ENCODE results near the gene DMD. TPM values are rescaled to one million over a fixed set of nuclear protein-coding genes. Genes with fewer than 3 reads are reported as not detected.

DMD gene
- total RNA-seq, 1 experiment from 2014 or later, result 47.2 TPM

- no peak for DNase-seq
- no TSS peak for BruUV-seq (replicated peaks)
- intact Hi-C loops (cut with micrococcal nuclease; ENCODE audit: unreplicated experiment), result no loop called here
- Histone ChIP-seq H3K27me3 (replicated peaks; ENCODE audit: control insufficient read depth, insufficient read depth, low read length) (no peaks in the 10 kb centered on the region), H3K4me3 (ENCODE audit: low read depth, low read length) (no peak overlapping the region), H3K4me1 (no peaks in the 10 kb centered on the region), H3K9me3 (no peaks in the 10 kb centered on the region), H3K36me3 (ENCODE audit: control insufficient read depth, insufficient read depth, low read length) (no peaks in the 10 kb centered on the region)
- Mint-ChIP-seq H3K27me3 (ENCODE audit: insufficient read depth, unreplicated experiment) (no peaks in the 10 kb centered on the region), H3K4me1 (ENCODE audit: low read depth, unreplicated experiment) (no peaks in the 10 kb centered on the region), H3K4me3 (ENCODE audit: unreplicated experiment) (no peak overlapping the region), H3K36me3 (ENCODE audit: insufficient read depth, unreplicated experiment) (no peaks in the 10 kb centered on the region), H3K9me3 (ENCODE audit: unreplicated experiment) (no peaks in the 10 kb centered on the region), H3K27ac (ENCODE audit: unreplicated experiment) (no peak overlapping the region)
- ChIA-PET CTCF (no interaction called here), POLR2A (no interaction called here)
- TF ChIP-seq CTCF (IDR thresholded peaks at IDR 0.05; ENCODE audit: insufficient read depth in 1 of 2, low read depth in 1 of 2, low read length in 1 of 2, severe bottlenecking in 1 of 2, unreplicated experiment in 1 of 2), result no peak
Measured at GRCh38 chrX:31805781-31806180, 1405.6 kb downstream of the DMD start.

DNA sequence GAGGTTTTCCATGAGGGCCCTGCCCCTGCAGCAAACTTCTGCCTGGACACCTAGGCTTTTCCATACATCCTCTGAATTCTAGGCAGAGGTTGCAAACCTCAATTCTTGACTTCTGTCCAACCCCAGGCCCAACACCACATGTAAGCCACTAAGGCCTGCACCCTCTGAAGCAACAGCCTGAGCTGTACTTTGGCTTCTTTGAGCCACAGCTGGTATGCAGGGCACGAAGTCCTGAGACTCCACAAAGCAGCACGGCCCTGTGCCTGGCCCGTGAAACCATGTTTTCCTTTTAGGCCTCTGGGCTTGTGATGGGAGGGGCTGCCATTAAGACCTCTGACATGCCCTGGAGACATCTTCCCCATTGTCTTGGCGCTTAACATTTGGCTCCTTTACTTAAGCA is 1411.1 kb downstream of the DMD start:
- CTCF ChIA-PET, result no interaction called here
- no TSS peak for BruUV-seq (replicated peaks)
- Mint-ChIP-seq H3K27ac (ENCODE audit: unreplicated experiment) (no peak overlapping the region), H3K4me1 (ENCODE audit: low read depth, unreplicated experiment) (no peaks in the 10 kb centered on the region), H3K4me3 (ENCODE audit: unreplicated experiment) (no peak overlapping the region), H3K9me3 (ENCODE audit: unreplicated experiment) (no peaks in the 10 kb centered on the region), H3K36me3 (ENCODE audit: insufficient read depth, unreplicated experiment) (no peaks in the 10 kb centered on the region), H3K27me3 (ENCODE audit: insufficient read depth, unreplicated experiment) (no peaks in the 10 kb centered on the region)
- no peaks in the 10 kb centered on the region for H3K36me3 ChIP-seq (ENCODE audit: control insufficient read depth, insufficient read depth, low read length)
- no peak for TF ChIP-seq CTCF (IDR thresholded peaks at IDR 0.05; ENCODE audit: insufficient read depth in 1 of 2, low read depth in 1 of 2, low read length in 1 of 2, severe bottlenecking in 1 of 2, unreplicated experiment in 1 of 2)
- no peaks in the 10 kb centered on the region for H3K4me1 ChIP-seq
- H3K9me3 ChIP-seq, result no peaks in the 10 kb centered on the region
- H3K27me3 ChIP-seq (replicated peaks; ENCODE audit: control insufficient read depth, insufficient read depth, low read length), result no peaks in the 10 kb centered on the region
- POLR2A ChIA-PET, result no interaction called here
- intact Hi-C loops (cut with micrococcal nuclease; ENCODE audit: unreplicated experiment), result no loop called here
- no peak for DNase-seq
- H3K4me3 ChIP-seq (ENCODE audit: low read depth, low read length), result no peak overlapping the region

DNA sequence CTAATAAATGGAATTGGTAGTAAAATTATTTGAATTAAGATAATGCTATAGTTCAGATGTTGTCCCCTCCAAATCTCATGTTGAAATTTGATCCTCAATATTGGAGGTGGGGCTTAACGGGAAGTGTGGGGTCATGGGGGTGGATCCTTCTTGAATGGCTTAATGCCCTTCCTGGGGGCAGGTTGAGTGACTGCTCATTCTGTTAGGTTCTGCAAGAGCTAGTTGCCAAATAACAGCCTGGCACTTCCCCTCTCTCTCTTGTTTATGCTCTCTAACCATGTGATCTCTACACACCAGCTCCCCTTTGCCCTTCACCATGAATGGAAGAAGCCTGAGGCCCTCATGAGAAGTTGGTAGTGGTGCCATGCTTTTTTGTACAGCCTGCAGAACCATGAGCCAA is 1414.7 kb downstream of the DMD start:
- TF ChIP-seq CTCF (IDR thresholded peaks at IDR 0.05; ENCODE audit: insufficient read depth in 1 of 2, low read depth in 1 of 2, low read length in 1 of 2, severe bottlenecking in 1 of 2, unreplicated experiment in 1 of 2), result no peak
- Histone ChIP-seq H3K36me3 (ENCODE audit: control insufficient read depth, insufficient read depth, low read length) (no peaks in the 10 kb centered on the region), H3K4me3 (ENCODE audit: low read depth, low read length) (no peak overlapping the region), H3K9me3 (no peaks in the 10 kb centered on the region), H3K4me1 (no peaks in the 10 kb centered on the region), H3K27me3 (replicated peaks; ENCODE audit: control insufficient read depth, insufficient read depth, low read length) (no peaks in the 10 kb centered on the region)
- H3K9me3 Mint-ChIP-seq (ENCODE audit: unreplicated experiment), result no peaks in the 10 kb centered on the region
- H3K4me3 Mint-ChIP-seq (ENCODE audit: unreplicated experiment), result no peak overlapping the region
- no peaks in the 10 kb centered on the region for H3K4me1 Mint-ChIP-seq (ENCODE audit: low read depth, unreplicated experiment)
- ChIA-PET POLR2A (no interaction called here), CTCF (no interaction called here)
- BruUV-seq (replicated peaks), result no TSS peak
- intact Hi-C loops (cut with micrococcal nuclease; ENCODE audit: unreplicated experiment), result no loop called here
- H3K27ac Mint-ChIP-seq (ENCODE audit: unreplicated experiment), result no peak overlapping the region
- H3K36me3 Mint-ChIP-seq (ENCODE audit: insufficient read depth, unreplicated experiment), result no peaks in the 10 kb centered on the region
- no peak for DNase-seq
- H3K27me3 Mint-ChIP-seq (ENCODE audit: insufficient read depth, unreplicated experiment), result no peaks in the 10 kb centered on the region

All from Caco-2 (cell line).